B cell (primary cell): ENCODE data around the gene TMEM163. TPM values are rescaled to one million over a fixed set of nuclear protein-coding genes. Genes with fewer than 3 reads are reported as not detected.

ENCODE experiments used
- ATAC-seq: fragments of 200-7000 bp; cut with Tn5 transposase; one replicate; pipeline ENCODE4 v1.10.0; 2021; ENCODE audit warnings: low read depth, mild to moderate bottlenecking, moderate number of reproducible peaks, moderate library complexity
- CTCF ChIA-PET: fragments of 350-600 bp; sonication (Branson Sonifier 250); formaldehyde crosslinking; loops from one replicate; lab custom pipeline; 2021; ENCODE audit warnings: antibody characterized with exemption, inconsistent platforms; lab: Charles Lee
- POLR2A ChIA-PET: fragments of 350-600 bp; sonication (Branson Sonifier 250); formaldehyde crosslinking; loops from one replicate; lab custom pipeline; 2021; ENCODE audit warnings: antibody characterized with exemption; lab: Charles Lee
- DNase-seq: peaks from one replicate; pipeline ENCODE4 v3.0.0; 2013
- H2AFZ ChIP-seq: 2 replicates; pipeline ENCODE4 v1.6.1; 2012; ENCODE audit warnings: mild to moderate bottlenecking, low read depth, low read length; ENCODE audit not compliant: insufficient read depth, poor library complexity, severe bottlenecking
- H3K27ac ChIP-seq, 2 donors: 1 replicate in 1 of 2; 2 replicates in 1 of 2; pipeline ENCODE4 v1.5.1; 2012 to 2013; ENCODE audit warnings: low read length in 2 of 2, mild to moderate bottlenecking in 2 of 2, moderate library complexity in 1 of 2
- H3K27me3 ChIP-seq, 4 experiments: fragments of 200-600 bp in 1 of 4; sonication (generic) in 1 of 4; replicated peaks in 1 of 4; 1 replicate in 2 of 4; 2 replicates in 2 of 4; pipeline versions ENCODE4 v1.6.1 to v1.7.0; 2013 to 2016; ENCODE audit warnings: low read length in 3 of 4, mild to moderate bottlenecking in 2 of 4, mixed read lengths in 1 of 4, moderate library complexity in 1 of 4; ENCODE audit not compliant: insufficient read depth in 4 of 4, control insufficient read depth in 3 of 4; ENCODE audit errors: control extremely low read depth in 1 of 4
- H3K36me3 ChIP-seq, 2 experiments: replicated peaks in 1 of 2; 1 replicate in 1 of 2; 2 replicates in 1 of 2; pipeline versions ENCODE4 v1.6.1 to v1.7.1; 2013; ENCODE audit warnings: low read length in 1 of 2; ENCODE audit not compliant: insufficient read depth in 2 of 2, control insufficient read depth in 1 of 2; ENCODE audit errors: control extremely low read depth in 1 of 2, extremely low read depth in 1 of 2
- H3K4me1 ChIP-seq, 2 donors: fragments of 200-600 bp in 1 of 2; sonication (generic) in 1 of 2; 1 replicate in 1 of 2; 2 replicates in 1 of 2; pipeline versions ENCODE4 v1.5.1 to v1.6.1; 2013 to 2017; ENCODE audit warnings: low read length in 2 of 2; ENCODE audit not compliant: control insufficient read depth in 2 of 2, insufficient read depth in 2 of 2
- H3K4me2 ChIP-seq: replicated peaks from 2 replicates; pipeline ENCODE3; 2012; ENCODE audit warnings: mild to moderate bottlenecking, low read depth, low read length; ENCODE audit not compliant: poor library complexity, severe bottlenecking
- H3K4me3 ChIP-seq, 5 experiments: fragments of 200-600 bp in 1 of 5; sonication (generic) in 1 of 5; 1 replicate in 3 of 5; 2 replicates in 2 of 5; pipeline versions ENCODE4 v1.5.1 to v1.7.0; 2011 to 2016; ENCODE audit warnings: low read length in 4 of 5, mild to moderate bottlenecking in 4 of 5, low read depth in 2 of 5, control low read depth in 1 of 5, moderate library complexity in 1 of 5; ENCODE audit not compliant: insufficient read depth in 1 of 5; ENCODE audit errors: control extremely low read depth in 1 of 5, extremely low read depth in 1 of 5
- H3K79me2 ChIP-seq: fragments of 200-600 bp; sonication (generic); one replicate; pipeline ENCODE4 v1.6.0; 2016; ENCODE audit warnings: low read length; ENCODE audit not compliant: control insufficient read depth, insufficient read depth
- H3K9ac ChIP-seq: fragments of 200-600 bp; sonication (generic); 2 replicates; pipeline ENCODE4 v1.6.1; 2017; ENCODE audit warnings: mild to moderate bottlenecking, low read length, moderate library complexity
- H3K9me3 ChIP-seq, 3 donors: one replicate each; pipeline versions ENCODE4 v1.6.1 to v1.7.1; 2013; ENCODE audit warnings: low read length in 2 of 3; ENCODE audit not compliant: control insufficient read depth in 2 of 3, insufficient read depth in 1 of 3; ENCODE audit errors: control extremely low read depth in 1 of 3
- H4K20me1 ChIP-seq: 2 replicates; pipeline ENCODE4 v1.6.0; 2012; ENCODE audit warnings: mild to moderate bottlenecking, low read length; ENCODE audit not compliant: insufficient read depth, control insufficient read depth, poor library complexity, severe bottlenecking
- H3K27ac Mint-ChIP-seq: one replicate; pipeline ENCODE4 v1.8.0; 2021; ENCODE audit warnings: mixed read lengths
- H3K27me3 Mint-ChIP-seq: one replicate; pipeline ENCODE4 v1.8.0; 2021; ENCODE audit warnings: mixed read lengths
- H3K4me1 Mint-ChIP-seq: one replicate; pipeline ENCODE4 v1.8.0; 2021; ENCODE audit warnings: mixed read lengths
- H3K4me3 Mint-ChIP-seq: one replicate; pipeline ENCODE4 v1.8.0; 2021; ENCODE audit warnings: mixed read lengths
- H3K9me3 Mint-ChIP-seq: one replicate; pipeline ENCODE4 v1.8.0; 2022; ENCODE audit warnings: mixed read lengths; ENCODE audit not compliant: insufficient read depth
- CTCF ChIP-seq: fragments of 200-600 bp; IDR thresholded peaks from one replicate; pipeline ENCODE4 v1.8.0; 2022; ENCODE audit warnings: antibody characterized with exemption, mild to moderate bottlenecking
- EZH2 ChIP-seq: IDR thresholded peaks from 2 replicates; pipeline ENCODE4 v1.6.1; 2012; ENCODE audit warnings: borderline replicate concordance, low read depth, mild to moderate bottlenecking, moderate library complexity, low read length; ENCODE audit not compliant: insufficient read depth, poor library complexity, severe bottlenecking
- WGBS: methylation state at CpG from one replicate; pipeline ENCODE4 v1.1.5; 2013; ENCODE audit warnings: missing lambda C conversion rate; ENCODE audit not compliant: insufficient coverage; 5-methylcytosine and 5-hydroxymethylcytosine counted together
- intact Hi-C: fragments of 100-400 bp; cut with micrococcal nuclease; formaldehyde crosslinking; loops from one replicate; pipeline ENCODE4 v1.10.0; 2022
- polyA plus RNA-seq: library from polyadenylated mRNA; depleted of rRNA; stranded (reverse); fragments of >200 nt; gene quantifications from 2 replicates; pipeline ENCODE4 v1.2.3, GENCODE V29; 2012
- total RNA-seq, 2 donors: library from RNA; stranded (reverse); fragments of 120-200 nt in 1 of 2; gene quantifications; 1 replicate in 1 of 2; 2 replicates in 1 of 2; pipeline versions ENCODE4 v1.2.3 to v1.2.4, GENCODE V29; 2013 to 2022

Gene TMEM163
- total and polyA plus RNA-seq, 2 donors (not counting 1 experiment from before 2014, with no cell fraction given): 2.6 to 5.6 TPM

GRCh38 chr2:134592377-134592776 is 126.4 kb downstream of the TMEM163 start:
- H3K4me1 Mint-ChIP-seq: peaks cover under 1% of the 10 kb centered on the region
- DNase-seq (no peak), ATAC-seq (no peak)
- no peaks in the 10 kb centered on the region for H4K20me1 ChIP-seq
- no peak overlapping the region for H3K4me3 Mint-ChIP-seq
- H3K4me2 ChIP-seq: no peak overlapping the region
- H3K4me3 ChIP-seq: no peak overlapping the region
- no peaks in the 10 kb centered on the region for H3K27me3 ChIP-seq
- ChIA-PET POLR2A (interaction anchor here (0.6 kb wide), 1 partner anchor 159 kb away, joined by 3 read pairs; no protein-coding TSS in a partner anchor), CTCF (no interaction called here)
- no peak overlapping the region for H3K27ac Mint-ChIP-seq
- no peaks in the 10 kb centered on the region for H3K79me2 ChIP-seq
- TF ChIP-seq EZH2 (no peak), CTCF (no peak)
- no peaks in the 10 kb centered on the region for H3K27me3 Mint-ChIP-seq
- no CpG with 5 or more reads among the region's 1 CpG for WGBS
- intact Hi-C loops: no loop called here
- H3K4me1 ChIP-seq: no peaks in the 10 kb centered on the region
- H2AFZ ChIP-seq: no peak overlapping the region
- H3K9me3 Mint-ChIP-seq: peaks cover 17% of the 10 kb centered on the region
- H3K9me3 ChIP-seq: peaks cover 2 to 14% (median 10%) of the 10 kb centered on the region in 3 donors
- no peaks in the 10 kb centered on the region for H3K36me3 ChIP-seq
- H3K9ac ChIP-seq: no peak overlapping the region
- H3K27ac ChIP-seq: no peak overlapping the region

- Histone ChIP-seq H3K27ac (no peak overlapping the region), H3K79me2 (no peaks in the 10 kb centered on the region), H3K9me3 (peaks cover 2 to 14% (median 10%) of the 10 kb centered on the region in 3 donors), H3K27me3 (no peaks in the 10 kb centered on the region), H3K36me3 (no peaks in the 10 kb centered on the region), H3K4me2 (no peak overlapping the region), H3K4me3 (no peak overlapping the region), H4K20me1 (no peaks in the 10 kb centered on the region), H3K4me1 (peaks cover 0 to 4% of the 10 kb centered on the region in 2 donors), H3K9ac (no peak overlapping the region), H2AFZ (no peak overlapping the region)
- CTCF ChIA-PET: no interaction called here
- no peak for ATAC-seq
- H3K4me1 Mint-ChIP-seq: peaks cover 4% of the 10 kb centered on the region
- no peak for TF ChIP-seq EZH2
- no peak for TF ChIP-seq CTCF
- peaks cover 17% of the 10 kb centered on the region for H3K9me3 Mint-ChIP-seq
- POLR2A ChIA-PET: interaction anchor here (0.6 kb wide), 1 partner anchor 158 kb away, joined by 3 read pairs; no protein-coding TSS in a partner anchor
- H3K27ac Mint-ChIP-seq: no peak overlapping the region
- intact Hi-C loops: no loop called here
- WGBS: no CpG with 5 or more reads among the region's 1 CpG
- H3K4me3 Mint-ChIP-seq: no peak overlapping the region
- no peaks in the 10 kb centered on the region for H3K27me3 Mint-ChIP-seq
- DNase-seq: no peak
These were observed 127.3 kb downstream of the TMEM163 start for GRCh38 chr2:134591526-134591925.
